Activated T-helper 1 cell treated with anti-CD3 and anti-CD28 coated beads, Interleukin-12 subunit alpha, Interleukin-12 subunit beta, Interleukin-2, Interleukin-4 antibody, amounts not matched to agents 30 ng/mL and 10 ng/mL and 1 ng/mL, durations not matched to agents 14 hours and 24 hours and 36 hours (primary cell): Measurements from ENCODE around the gene PTGIR. TPM values are rescaled to one million over a fixed set of nuclear protein-coding genes. Genes with fewer than 3 reads are reported as not detected.
A peak's percentile ranks its signal among the peaks of the same experiment; 100 is the strongest.

Experiments used
- DNase-seq: peaks from one replicate; pipeline ENCODE4 v3.0.0; 2021; ENCODE audit warnings: low spot score
- H3K27ac Mint-ChIP-seq: one replicate; pipeline ENCODE4 v1.8.0; 2021; ENCODE audit warnings: mild to moderate bottlenecking, mixed read lengths
- H3K27me3 Mint-ChIP-seq: one replicate; pipeline ENCODE4 v1.8.0; 2022; ENCODE audit warnings: mild to moderate bottlenecking, moderate library complexity, mixed read lengths; ENCODE audit not compliant: insufficient read depth
- H3K36me3 Mint-ChIP-seq: one replicate; pipeline ENCODE4 v1.8.0; 2021; ENCODE audit warnings: low read depth, mixed read lengths
- H3K4me1 Mint-ChIP-seq: one replicate; pipeline ENCODE4 v1.8.0; 2021; ENCODE audit warnings: low read depth, mixed read lengths
- H3K4me3 Mint-ChIP-seq: one replicate; pipeline ENCODE4 v1.8.0; 2021; ENCODE audit warnings: mild to moderate bottlenecking, moderate library complexity, mixed read lengths
- H3K9me3 Mint-ChIP-seq: one replicate; pipeline ENCODE4 v1.8.0; 2021; ENCODE audit warnings: mixed read lengths
- intact Hi-C: fragments of 100-400 bp; cut with micrococcal nuclease; formaldehyde crosslinking; loops from one replicate; pipeline ENCODE4 v1.15.1; 2024
- total RNA-seq: library from RNA; stranded (reverse); gene quantifications from 2 replicates; pipeline ENCODE4 v1.2.3, GENCODE V29; 2022

PTGIR gene
- total RNA-seq, 1 donor from 2014 or later: 217 TPM

- intact Hi-C loops: no loop called here
- Mint-ChIP-seq H3K27me3 (no peaks in the 10 kb centered on the region), H3K9me3 (no peaks in the 10 kb centered on the region), H3K27ac (peak overlapping the region; percentile 97), H3K36me3 (peaks cover 44% of the 10 kb centered on the region), H3K4me3 (peak overlapping the region; percentile 94), H3K4me1 (peaks cover 69% of the 10 kb centered on the region)
- DNase-seq: no peak
These were observed 6.1 kb downstream of the PTGIR start for GRCh38 chr19:46618670-46619231.

- intact Hi-C loops: loop anchor here (2.0 kb wide), 2 partner anchors 15 to 97 kb away; no protein-coding TSS in a partner anchor
- DNase-seq: no peak
- Mint-ChIP-seq H3K27me3 (no peaks in the 10 kb centered on the region), H3K9me3 (no peaks in the 10 kb centered on the region), H3K36me3 (peaks cover 40% of the 10 kb centered on the region), H3K27ac (peak overlapping the region; percentile 99), H3K4me1 (peaks cover 74% of the 10 kb centered on the region), H3K4me3 (peak overlapping the region; percentile 68)
These were observed 7.3 kb downstream of the PTGIR start for GRCh38 chr19:46617601-46618000.

GRCh38 chr19:46616631-46617322 is 8.1 kb downstream of the PTGIR start:
- H3K27me3 Mint-ChIP-seq: no peaks in the 10 kb centered on the region
- H3K9me3 Mint-ChIP-seq: no peaks in the 10 kb centered on the region
- intact Hi-C loops: loop anchor here (2.0 kb wide), 2 partner anchors 14 to 98 kb away; no protein-coding TSS in a partner anchor
- peak overlapping the region; percentile 99 for H3K27ac Mint-ChIP-seq
- H3K4me1 Mint-ChIP-seq: peaks cover 74% of the 10 kb centered on the region
- peak; percentile 35 for DNase-seq
- peaks cover 32% of the 10 kb centered on the region for H3K36me3 Mint-ChIP-seq
- H3K4me3 Mint-ChIP-seq: peak overlapping the region; percentile 68

- Mint-ChIP-seq H3K27me3 (no peaks in the 10 kb centered on the region), H3K4me1 (peaks cover 74% of the 10 kb centered on the region), H3K4me3 (peak overlapping the region; percentile 42), H3K27ac (peak overlapping the region; percentile 84), H3K36me3 (peaks cover 32% of the 10 kb centered on the region), H3K9me3 (no peaks in the 10 kb centered on the region)
- DNase-seq: no peak
- intact Hi-C loops: loop anchor here (2.0 kb wide), 2 partner anchors 13 to 99 kb away; no protein-coding TSS in a partner anchor
These were observed 8.9 kb downstream of the PTGIR start for GRCh38 chr19:46615966-46616365.

GRCh38 chr19:46614114-46614722 is 10.7 kb downstream of the PTGIR start:
- H3K9me3 Mint-ChIP-seq: no peaks in the 10 kb centered on the region
- intact Hi-C loops: loop anchor here (1.0 kb wide), 2 partner anchors 20 to 48 kb away; no protein-coding TSS in a partner anchor
- H3K36me3 Mint-ChIP-seq: peaks cover 32% of the 10 kb centered on the region
- H3K27ac Mint-ChIP-seq: peak overlapping the region; percentile 92
- no peaks in the 10 kb centered on the region for H3K27me3 Mint-ChIP-seq
- H3K4me3 Mint-ChIP-seq: peak overlapping the region; percentile 64
- H3K4me1 Mint-ChIP-seq: peaks cover 74% of the 10 kb centered on the region
- peak; percentile 63 for DNase-seq

- Mint-ChIP-seq H3K9me3 (no peaks in the 10 kb centered on the region), H3K27ac (no peak overlapping the region), H3K4me3 (peak overlapping the region; percentile 58), H3K36me3 (peaks cover 35% of the 10 kb centered on the region), H3K27me3 (no peaks in the 10 kb centered on the region), H3K4me1 (peaks cover 69% of the 10 kb centered on the region)
- DNase-seq: no peak
- intact Hi-C loops: no loop called here
These were observed 11.4 kb downstream of the PTGIR start for GRCh38 chr19:46613525-46613924.

- no peak for DNase-seq
- Mint-ChIP-seq H3K27me3 (no peaks in the 10 kb centered on the region), H3K9me3 (no peaks in the 10 kb centered on the region), H3K27ac (peak overlapping the region; percentile 83), H3K36me3 (peaks cover 46% of the 10 kb centered on the region), H3K4me1 (peaks cover 65% of the 10 kb centered on the region), H3K4me3 (peak overlapping the region; percentile 68)
- intact Hi-C loops: loop anchor here (1.0 kb wide), 2 partner anchors 8 to 9 kb away; no protein-coding TSS in a partner anchor
These were observed 13.1 kb downstream of the PTGIR start for GRCh38 chr19:46611776-46612175.

- Mint-ChIP-seq H3K36me3 (peaks cover 49% of the 10 kb centered on the region), H3K4me3 (peak overlapping the region; percentile 68), H3K27me3 (no peaks in the 10 kb centered on the region), H3K27ac (peak overlapping the region; percentile 83), H3K4me1 (peaks cover 62% of the 10 kb centered on the region), H3K9me3 (no peaks in the 10 kb centered on the region)
- peak; percentile 48 for DNase-seq
- intact Hi-C loops: loop anchor here (1.0 kb wide), 1 partner anchor 8 kb away; no protein-coding TSS in a partner anchor
These were observed 13.8 kb downstream of the PTGIR start for GRCh38 chr19:46610851-46611770.

- intact Hi-C loops: no loop called here
- H3K4me3 Mint-ChIP-seq: no peak overlapping the region
- H3K27me3 Mint-ChIP-seq: no peaks in the 10 kb centered on the region
- no peak overlapping the region for H3K27ac Mint-ChIP-seq
- no peaks in the 10 kb centered on the region for H3K9me3 Mint-ChIP-seq
- H3K4me1 Mint-ChIP-seq: peaks cover 58% of the 10 kb centered on the region
- peaks cover 52% of the 10 kb centered on the region for H3K36me3 Mint-ChIP-seq
- no peak for DNase-seq
These were observed 14.5 kb downstream of the PTGIR start for GRCh38 chr19:46610413-46610775.

GRCh38 chr19:46609511-46610412 is 15.1 kb downstream of the PTGIR start:
- no peak for DNase-seq
- intact Hi-C loops: no loop called here
- H3K27ac Mint-ChIP-seq: peak overlapping the region; percentile 46

GRCh38 chr19:46608581-46609345 is 16.1 kb downstream of the PTGIR start:
- intact Hi-C loops: no loop called here
- peaks cover 46% of the 10 kb centered on the region for H3K36me3 Mint-ChIP-seq
- no peaks in the 10 kb centered on the region for H3K9me3 Mint-ChIP-seq
- H3K27me3 Mint-ChIP-seq: no peaks in the 10 kb centered on the region
- H3K4me3 Mint-ChIP-seq: no peak overlapping the region
- peaks cover 51% of the 10 kb centered on the region for H3K4me1 Mint-ChIP-seq
- peak overlapping the region; percentile 46 for H3K27ac Mint-ChIP-seq
- DNase-seq: no peak

More at GRCh38 chr19:46609511-46610412, 15.1 kb downstream of the PTGIR start:
- Mint-ChIP-seq H3K36me3 (peaks cover 52% of the 10 kb centered on the region), H3K4me1 (peaks cover 58% of the 10 kb centered on the region), H3K9me3 (no peaks in the 10 kb centered on the region), H3K27me3 (no peaks in the 10 kb centered on the region), H3K4me3 (no peak overlapping the region)
